CD4-positive, alpha-beta memory T cell (primary cell): ENCODE measurements around the gene RBM42. TPM values are rescaled to one million over a fixed set of nuclear protein-coding genes. Genes with fewer than 3 reads are reported as not detected.
A peak's percentile ranks its signal among the peaks of the same experiment; 100 is the strongest.

Source experiments
- CTCF ChIA-PET: fragments of 350-600 bp; sonication (Branson Sonifier 250); formaldehyde crosslinking; loops from one replicate; lab custom pipeline; 2021; ENCODE audit warnings: inconsistent platforms; ENCODE audit not compliant: partially characterized antibody; lab: Charles Lee
- POLR2A ChIA-PET: fragments of 350-600 bp; sonication (Branson Sonifier 250); formaldehyde crosslinking; loops from one replicate; lab custom pipeline; 2021; ENCODE audit not compliant: partially characterized antibody; lab: Charles Lee
- DNase-seq, 5 donors: peaks; one replicate each; pipeline versions ENCODE4 v3.0.0 to v3.0.0-alpha.2; 2020 to 2022; ENCODE audit warnings: mixed read lengths in 1 of 5
- H3K27ac ChIP-seq: one replicate; pipeline ENCODE4 v1.7.0; 2013; ENCODE audit warnings: low read depth, low read length
- H3K27me3 ChIP-seq: 2 replicates; pipeline ENCODE4 v1.7.0; 2013; ENCODE audit warnings: mild to moderate bottlenecking, low read length, moderate library complexity; ENCODE audit not compliant: insufficient read depth
- H3K36me3 ChIP-seq: 2 replicates; pipeline ENCODE4 v1.7.0; 2013; ENCODE audit warnings: mild to moderate bottlenecking, low read length, moderate library complexity; ENCODE audit not compliant: insufficient read depth
- H3K4me1 ChIP-seq: 2 replicates; pipeline ENCODE4 v1.7.0; 2013; ENCODE audit warnings: mild to moderate bottlenecking, low read length, moderate library complexity; ENCODE audit not compliant: insufficient read depth
- H3K4me3 ChIP-seq, 2 donors: one replicate each; pipeline ENCODE4 v1.7.0; 2013; ENCODE audit warnings: low read length in 2 of 2, mild to moderate bottlenecking in 1 of 2
- H3K9me3 ChIP-seq, 2 donors: one replicate each; pipeline ENCODE4 v1.7.0; 2013; ENCODE audit warnings: low read length in 2 of 2, control low read depth in 1 of 2; ENCODE audit not compliant: control insufficient read depth in 1 of 2
- H3K27ac Mint-ChIP-seq, 7 donors: one replicate each; pipeline ENCODE4 v1.8.0; 2020 to 2021; ENCODE audit warnings: mixed read lengths in 7 of 7, mild to moderate bottlenecking in 6 of 7, inconsistent platforms in 3 of 7, moderate library complexity in 3 of 7
- H3K27me3 Mint-ChIP-seq, 2 donors: one replicate each; pipeline ENCODE4 v1.8.0; 2020 to 2021; ENCODE audit warnings: mixed read lengths in 2 of 2
- H3K36me3 Mint-ChIP-seq, 2 donors: one replicate each; pipeline ENCODE4 v1.8.0; 2020 to 2021; ENCODE audit warnings: mixed read lengths in 2 of 2, inconsistent platforms in 1 of 2, mild to moderate bottlenecking in 1 of 2
- H3K4me1 Mint-ChIP-seq, 4 donors: one replicate each; pipeline ENCODE4 v1.8.0; 2020 to 2021; ENCODE audit warnings: mixed read lengths in 4 of 4, mild to moderate bottlenecking in 1 of 4
- H3K4me3 Mint-ChIP-seq, 8 donors: one replicate each; pipeline ENCODE4 v1.8.0; 2020 to 2021; ENCODE audit warnings: mixed read lengths in 8 of 8, mild to moderate bottlenecking in 7 of 8, moderate library complexity in 6 of 8, inconsistent platforms in 3 of 8
- H3K9me3 Mint-ChIP-seq, 8 donors: one replicate each; pipeline ENCODE4 v1.8.0; 2020 to 2021; ENCODE audit warnings: mixed read lengths in 8 of 8, mild to moderate bottlenecking in 5 of 8, inconsistent platforms in 3 of 8, moderate library complexity in 1 of 8
- intact Hi-C: fragments of 100-400 bp; cut with micrococcal nuclease; formaldehyde crosslinking; loops from one replicate; pipeline ENCODE4 v1.15.1; 2023
- polyA plus RNA-seq, 2 donors: library from polyadenylated mRNA; unstranded; fragments of 300-500 nt; fragmentation: Illumina TruSeq; gene quantifications; one replicate each; pipeline ENCODE4 v1.2.3, GENCODE V29; 2021
- total RNA-seq, 2 experiments: library from RNA; stranded (reverse); gene quantifications; one replicate each; pipeline ENCODE4 v1.2.3, GENCODE V29; 2021

The RBM42 gene
- total and polyA plus RNA-seq, 4 experiments from 2014 or later, result 42.9 to 61.0 (median 54.4) TPM

DNA sequence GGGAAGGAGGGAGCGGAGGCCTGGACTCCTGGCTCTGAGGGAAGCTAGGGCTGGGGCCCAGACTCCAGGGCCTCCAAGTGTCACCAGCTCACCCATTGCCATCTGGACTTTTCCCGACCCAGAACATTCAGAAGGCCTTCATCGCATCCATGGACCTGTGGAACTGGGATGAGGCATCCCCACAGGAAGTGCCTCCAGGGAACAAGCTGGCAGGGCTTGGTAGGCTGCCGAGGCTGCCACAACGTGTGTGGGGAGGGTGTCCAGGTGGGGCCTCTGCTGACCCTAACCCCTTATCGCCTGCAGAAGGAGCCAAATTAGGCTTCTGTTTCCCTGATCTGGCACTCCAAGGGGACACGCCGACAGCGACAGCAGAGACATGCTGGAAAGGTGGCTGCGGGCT is 13.5 kb downstream of the RBM42 start:
- Mint-ChIP-seq H3K27ac (peak overlapping the region in 2 of 7 donors; percentile 48), H3K4me1 (peaks cover 12 to 38% (median 21%) of the 10 kb centered on the region in 4 donors), H3K36me3 (peaks cover 4 to 8% of the 10 kb centered on the region in 2 donors), H3K27me3 (no peaks in the 10 kb centered on the region), H3K4me3 (peak overlapping the region; percentile 21 to 90 (median 68)), H3K9me3 (no peaks in the 10 kb centered on the region)
- Histone ChIP-seq H3K4me3 (no peak overlapping the region), H3K36me3 (peaks cover 4% of the 10 kb centered on the region), H3K9me3 (no peaks in the 10 kb centered on the region), H3K27ac (no peak overlapping the region), H3K4me1 (peaks cover 31% of the 10 kb centered on the region), H3K27me3 (no peaks in the 10 kb centered on the region)
- ChIA-PET CTCF (interaction anchor here (1.0 kb wide), 1 partner anchor 500 kb away, joined by 3 read pairs; no protein-coding TSS in a partner anchor), POLR2A (interaction anchor here (0.7 to 5.0 kb wide), 5 partner anchors 12 to 312 kb away, joined by 3 to 51 read pairs (median 12); partner anchors contain the start of genes HAUS5 and RBM42)
- DNase-seq, result no peak
- intact Hi-C loops, result no loop called here

DNA sequence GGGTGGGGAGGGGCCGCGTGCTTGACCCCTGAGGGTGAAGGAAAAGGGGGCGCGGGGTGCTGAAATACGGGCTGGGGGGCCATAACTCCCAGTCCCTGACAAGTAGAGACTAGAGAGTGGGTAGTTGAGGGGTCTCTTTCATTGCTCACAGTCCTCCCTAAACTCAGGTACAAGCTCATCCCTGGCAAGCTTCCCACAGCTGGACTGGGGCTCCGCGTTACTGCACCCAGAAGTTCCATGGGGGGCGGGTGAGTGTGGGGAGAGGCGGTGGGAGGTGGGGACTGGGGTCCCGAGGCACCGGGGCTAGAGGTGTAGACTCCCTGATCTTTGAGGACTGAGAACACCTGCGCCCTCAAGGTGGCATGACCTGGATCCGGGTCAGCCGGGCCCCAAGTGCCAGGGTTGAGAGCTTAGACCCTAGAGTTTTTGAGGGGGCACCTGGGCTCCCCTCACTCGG is 14.0 kb downstream of the RBM42 start:
- Mint-ChIP-seq H3K27me3 (no peaks in the 10 kb centered on the region), H3K9me3 (no peaks in the 10 kb centered on the region), H3K4me1 (peaks cover 12 to 39% (median 22%) of the 10 kb centered on the region in 4 donors), H3K4me3 (peak overlapping the region; percentile 61 to 92 (median 81)), H3K36me3 (peaks cover 1 to 4% of the 10 kb centered on the region in 2 donors), H3K27ac (peak overlapping the region in 2 of 7 donors; percentile 4 to 48)
- peak in 1 of 5 donors; percentile 50 for DNase-seq
- ChIA-PET CTCF (interaction anchor here (1.0 to 1.1 kb wide), 2 partner anchors 13 to 501 kb away, joined by 3 read pairs; no protein-coding TSS in a partner anchor), POLR2A (interaction anchor here (0.7 to 5.0 kb wide), 8 partner anchors 12 to 311 kb away, joined by 3 to 51 read pairs (median 8); partner anchors contain the start of genes HAUS5, LIN37, PSENEN and RBM42)
- intact Hi-C loops, result no loop called here
- H3K27me3 ChIP-seq, result no peaks in the 10 kb centered on the region
- H3K27ac ChIP-seq, result peak overlapping the region; percentile 76
- peaks cover 3% of the 10 kb centered on the region for H3K36me3 ChIP-seq
- no peaks in the 10 kb centered on the region for H3K9me3 ChIP-seq
- H3K4me3 ChIP-seq, result peak overlapping the region in 1 of 2 donors; percentile 91
- H3K4me1 ChIP-seq, result peaks cover 35% of the 10 kb centered on the region

DNA sequence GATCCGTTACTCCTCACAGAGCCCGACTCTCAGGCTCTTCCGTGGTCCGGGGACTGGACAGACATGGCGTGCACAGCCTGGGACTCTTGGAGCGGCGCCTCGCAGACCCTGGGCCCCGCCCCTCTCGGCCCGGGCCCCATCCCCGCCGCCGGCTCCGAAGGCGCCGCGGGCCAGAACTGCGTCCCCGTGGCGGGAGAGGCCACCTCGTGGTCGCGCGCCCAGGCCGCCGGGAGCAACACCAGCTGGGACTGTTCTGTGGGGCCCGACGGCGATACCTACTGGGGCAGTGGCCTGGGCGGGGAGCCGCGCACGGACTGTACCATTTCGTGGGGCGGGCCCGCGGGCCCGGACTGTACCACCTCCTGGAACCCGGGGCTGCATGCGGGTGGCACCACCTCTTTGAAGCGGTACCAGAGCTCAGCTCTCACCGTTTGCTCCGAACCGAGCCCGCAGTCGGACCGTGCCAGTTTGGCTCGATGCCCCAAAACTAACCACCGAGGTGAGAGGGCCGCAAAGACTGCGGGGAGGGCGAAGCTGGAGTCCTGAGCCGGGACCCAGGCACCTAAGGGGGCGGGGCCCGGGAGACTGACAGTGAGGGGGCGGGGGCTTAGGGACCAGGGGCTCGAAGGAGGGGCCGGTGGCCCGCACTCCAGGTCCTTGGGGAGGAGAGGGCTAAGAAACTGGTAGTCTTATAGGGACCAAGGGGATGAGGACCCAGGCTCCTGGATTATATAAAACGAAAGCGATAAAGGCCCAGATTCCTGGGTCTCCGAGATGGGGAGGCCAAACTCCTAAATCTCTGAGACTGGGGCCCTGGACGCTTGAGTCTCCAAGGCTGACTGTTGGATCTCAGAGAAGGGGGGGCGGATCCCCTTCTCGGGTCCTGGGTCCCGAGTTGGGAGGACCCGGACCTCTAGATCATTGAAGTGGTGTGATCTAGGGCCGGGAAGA is 14.7 kb downstream of the RBM42 start:
- Histone ChIP-seq H3K4me1 (peaks cover 36% of the 10 kb centered on the region), H3K27ac (peak overlapping the region; percentile 76), H3K27me3 (no peaks in the 10 kb centered on the region), H3K36me3 (no peaks in the 10 kb centered on the region), H3K9me3 (no peaks in the 10 kb centered on the region), H3K4me3 (peak overlapping the region; percentile 86 to 91)
- intact Hi-C loops, result loop anchor here (1.0 to 2.0 kb wide), 3 partner anchors 15 to 101 kb away; partner anchors contain the start of genes HAUS5, PSENEN and U2AF1L4
- peak overlapping the region; percentile 87 to 92 (median 90) for H3K4me3 Mint-ChIP-seq
- H3K9me3 Mint-ChIP-seq, result no peaks in the 10 kb centered on the region
- DNase-seq, result peak; percentile 80 to 86 (median 82)
- ChIA-PET CTCF (interaction anchor here (0.9 to 1.1 kb wide), 3 partner anchors 13 to 502 kb away, joined by 3 read pairs; no protein-coding TSS in a partner anchor), POLR2A (interaction anchor here (0.7 to 5.0 kb wide), 19 partner anchors 9 to 410 kb away, joined by 3 to 51 read pairs (median 4); partner anchors contain the start of genes HAUS5, LIN37, PSENEN and RBM42)
- no peaks in the 10 kb centered on the region for H3K27me3 Mint-ChIP-seq
- H3K27ac Mint-ChIP-seq, result peak overlapping the region; percentile 88 to 96 (median 94)
- H3K36me3 Mint-ChIP-seq, result peaks cover 0 to 6% of the 10 kb centered on the region in 2 donors
- peaks cover 12 to 46% (median 27%) of the 10 kb centered on the region in 4 donors for H3K4me1 Mint-ChIP-seq

DNA sequence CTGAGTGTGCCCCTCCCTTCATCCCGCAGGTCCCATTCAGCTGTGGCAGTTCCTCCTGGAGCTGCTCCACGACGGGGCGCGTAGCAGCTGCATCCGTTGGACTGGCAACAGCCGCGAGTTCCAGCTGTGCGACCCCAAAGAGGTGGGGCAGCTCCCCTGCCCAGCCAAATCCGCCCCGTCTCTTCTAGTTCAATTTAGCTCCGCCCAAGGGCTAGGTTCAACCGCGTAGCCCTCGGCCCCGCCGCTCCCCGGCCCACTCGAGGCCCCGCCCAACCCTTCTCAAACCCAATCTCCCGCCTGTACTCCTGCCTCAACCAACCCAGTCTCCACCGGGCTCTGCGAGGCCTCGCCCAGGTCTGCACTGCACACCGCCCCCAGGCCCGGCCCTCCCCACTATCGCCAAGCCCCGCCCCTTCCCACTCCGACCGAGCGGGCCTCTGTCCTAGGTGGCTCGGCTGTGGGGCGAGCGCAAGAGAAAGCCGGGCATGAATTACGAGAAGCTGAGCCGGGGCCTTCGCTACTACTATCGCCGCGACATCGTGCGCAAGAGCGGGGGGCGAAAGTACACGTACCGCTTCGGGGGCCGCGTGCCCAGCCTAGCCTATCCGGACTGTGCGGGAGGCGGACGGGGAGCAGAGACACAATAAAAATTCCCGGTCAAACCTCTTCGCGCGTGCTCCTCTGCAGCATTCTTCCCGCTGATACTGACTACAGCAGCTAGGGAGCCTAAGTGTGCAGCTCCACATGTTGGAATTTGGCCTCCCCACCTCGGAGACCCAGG is 15.6 kb downstream of the RBM42 start:
- no peaks in the 10 kb centered on the region for H3K9me3 Mint-ChIP-seq
- H3K27me3 Mint-ChIP-seq, result no peaks in the 10 kb centered on the region
- peaks cover 17 to 53% (median 34%) of the 10 kb centered on the region in 4 donors for H3K4me1 Mint-ChIP-seq
- intact Hi-C loops, result loop anchor here (1.0 to 2.0 kb wide), 3 partner anchors 16 to 100 kb away; partner anchors contain the start of genes HAUS5, PSENEN and U2AF1L4
- Histone ChIP-seq H3K27me3 (no peaks in the 10 kb centered on the region), H3K4me1 (peaks cover 44% of the 10 kb centered on the region), H3K4me3 (peak overlapping the region; percentile 86 to 91), H3K27ac (peak overlapping the region; percentile 76), H3K9me3 (no peaks in the 10 kb centered on the region), H3K36me3 (no peaks in the 10 kb centered on the region)
- peaks cover 0 to 12% of the 10 kb centered on the region in 2 donors for H3K36me3 Mint-ChIP-seq
- H3K27ac Mint-ChIP-seq, result peak overlapping the region; percentile 88 to 96 (median 94)
- ChIA-PET CTCF (interaction anchor here (0.8 to 0.9 kb wide), 2 partner anchors 34 to 136 kb away, joined by 3 to 4 read pairs; no protein-coding TSS in a partner anchor), POLR2A (interaction anchor here (0.6 to 5.0 kb wide), 18 partner anchors 9 to 409 kb away, joined by 3 to 51 read pairs (median 4); partner anchors contain the start of genes HAUS5, LIN37, PSENEN and RBM42)
- peak overlapping the region; percentile 87 to 92 (median 90) for H3K4me3 Mint-ChIP-seq
- DNase-seq, result peak; percentile 90 to 97 (median 94)

DNA sequence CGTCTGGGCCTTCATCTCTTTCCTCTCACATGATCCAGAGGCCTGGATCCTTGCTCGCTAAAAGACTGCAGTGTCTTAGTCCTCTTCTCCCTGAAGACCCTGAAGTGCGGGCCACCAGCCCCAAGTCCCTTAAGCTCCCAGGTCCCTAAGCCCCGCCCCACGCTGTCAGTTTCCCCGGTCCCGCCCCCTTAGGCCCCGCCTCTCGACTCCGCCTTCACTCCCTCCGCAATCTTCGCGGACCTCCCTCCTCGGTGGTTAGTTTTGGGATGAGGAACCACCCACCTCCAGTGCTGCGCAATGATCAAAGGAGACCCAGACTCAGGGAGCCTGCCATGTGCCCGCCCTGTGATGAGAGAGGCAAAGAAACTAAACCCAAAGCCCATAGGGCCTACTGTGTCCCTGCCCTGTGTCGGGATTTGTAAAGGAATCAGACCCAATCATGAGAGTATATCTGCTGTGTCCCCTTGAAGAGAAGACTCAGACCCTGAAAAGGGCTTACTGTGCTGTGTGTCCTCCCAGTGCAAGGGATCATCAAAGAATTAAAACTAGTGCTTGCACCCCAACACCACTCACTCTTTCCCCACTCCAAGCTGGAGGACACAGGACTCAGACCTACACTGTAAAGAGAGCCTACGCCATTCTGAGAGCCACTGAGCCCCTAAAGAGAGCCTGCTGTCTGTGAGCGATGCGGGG is 16.3 kb downstream of the RBM42 start:
- Mint-ChIP-seq H3K36me3 (peaks cover 0 to 12% of the 10 kb centered on the region in 2 donors), H3K4me1 (peaks cover 19 to 53% (median 37%) of the 10 kb centered on the region in 4 donors), H3K27me3 (no peaks in the 10 kb centered on the region), H3K9me3 (no peaks in the 10 kb centered on the region), H3K4me3 (peak overlapping the region; percentile 87 to 92 (median 90)), H3K27ac (peak overlapping the region; percentile 88 to 96 (median 94))
- H3K27me3 ChIP-seq, result no peaks in the 10 kb centered on the region
- peaks cover 52% of the 10 kb centered on the region for H3K4me1 ChIP-seq
- CTCF ChIA-PET, result interaction anchor here (0.8 to 1.1 kb wide), 3 partner anchors 13 to 96 kb away, joined by 3 to 6 read pairs (median 4); no protein-coding TSS in a partner anchor
- no peaks in the 10 kb centered on the region for H3K9me3 ChIP-seq
- DNase-seq, result peak; percentile 47 to 69 (median 54)
- H3K4me3 ChIP-seq, result peak overlapping the region in 1 of 2 donors; percentile 91
- POLR2A ChIA-PET, result interaction anchor here (0.6 to 5.0 kb wide), 13 partner anchors 15 to 307 kb away, joined by 3 to 51 read pairs (median 5); partner anchors contain the start of genes HAUS5, LIN37, PSENEN and RBM42
- H3K36me3 ChIP-seq, result no peaks in the 10 kb centered on the region
- peak overlapping the region; percentile 76 for H3K27ac ChIP-seq
- intact Hi-C loops, result loop anchor here (1.0 to 5.0 kb wide), 4 partner anchors 17 to 100 kb away; partner anchors contain the start of genes HAUS5, PSENEN, TMEM147 and U2AF1L4
